H1 (cell line): Measurements from ENCODE around the gene SCRN1. TPM values are rescaled to one million over a fixed set of nuclear protein-coding genes. Genes with fewer than 3 reads are reported as not detected.

Experiments used
- CTCF ChIA-PET: fragments of 300-600 bp; sonication (Branson Sonifier 250); formaldehyde crosslinking; loops from one replicate; lab custom pipeline; 2021; ENCODE audit not compliant: partially characterized antibody; lab: Charles Lee
- POLR2A ChIA-PET: fragments of 300-600 bp; sonication (Branson Sonifier 250); formaldehyde crosslinking; loops from one replicate; lab custom pipeline; 2021; ENCODE audit warnings: inconsistent platforms; ENCODE audit not compliant: partially characterized antibody; lab: Charles Lee
- DNase-seq, 2 experiments: peaks; one replicate each; pipeline versions ENCODE4 v3.0.0 to v3.0.0-alpha.2; 2010 to 2022; ENCODE audit warnings: low spot score in 2 of 2, low read depth in 1 of 2, mixed read lengths in 1 of 2
- FAIRE-seq: peaks from 2 replicates; lab custom pipeline; 2011; peaks lifted over from hg19 to GRCh38; lab: Jason Lieb, UNC
- H2AFZ ChIP-seq: 2 replicates; pipeline ENCODE4 v1.8.1; 2012; ENCODE audit warnings: low read length, inconsistent platforms
- H2AK5ac ChIP-seq: 2 replicates; pipeline ENCODE4 v1.6.1; 2013; ENCODE audit warnings: low read depth, low read length
- H2BK120ac ChIP-seq: replicated peaks from 2 replicates; pipeline ENCODE3; 2013; ENCODE audit warnings: low read depth, low read length, inconsistent platforms
- H2BK12ac ChIP-seq: 2 replicates; pipeline ENCODE4 v1.6.1; 2013; ENCODE audit warnings: low read depth, low read length
- H2BK15ac ChIP-seq: 2 replicates; pipeline ENCODE4 v1.6.1; 2013; ENCODE audit warnings: low read length
- H2BK20ac ChIP-seq: 2 replicates; pipeline ENCODE4 v1.6.1; 2013; ENCODE audit warnings: low read length
- H2BK5ac ChIP-seq: 2 replicates; pipeline ENCODE4 v1.6.1; 2013; ENCODE audit warnings: low read depth, low read length
- H3K14ac ChIP-seq: 2 replicates; pipeline ENCODE4 v1.6.1; 2013; ENCODE audit warnings: inconsistent platforms; ENCODE audit not compliant: insufficient read length
- H3K18ac ChIP-seq: 2 replicates; pipeline ENCODE4 v1.6.1; 2013; ENCODE audit warnings: low read length; ENCODE audit errors: extremely low read depth
- H3K23ac ChIP-seq: 2 replicates; pipeline ENCODE4 v1.6.1; 2013; ENCODE audit warnings: inconsistent platforms; ENCODE audit not compliant: insufficient read length
- H3K23me2 ChIP-seq: 2 replicates; pipeline ENCODE4 v1.6.1; 2013; ENCODE audit warnings: low read depth, low read length
- H3K27ac ChIP-seq: 2 replicates; pipeline ENCODE4 v1.6.1; 2011; ENCODE audit warnings: low read depth, low read length, inconsistent platforms
- H3K27me3 ChIP-seq, 4 experiments: replicated peaks in 1 of 4; 1 replicate in 1 of 4; 2 replicates in 3 of 4; pipeline versions ENCODE4 v1.6.1 to v1.8.1; 2011 to 2013; ENCODE audit warnings: low read length in 3 of 4, mild to moderate bottlenecking in 3 of 4, inconsistent platforms in 2 of 4, mixed read lengths in 2 of 4, moderate library complexity in 1 of 4; ENCODE audit not compliant: control insufficient read depth in 3 of 4, insufficient read depth in 3 of 4; ENCODE audit errors: extremely low read depth in 1 of 4
- H3K36me3 ChIP-seq, 4 experiments: 2 replicates each; pipeline versions ENCODE4 v1.6.1 to v1.8.1; 2011 to 2013; ENCODE audit warnings: mild to moderate bottlenecking in 4 of 4, low read length in 3 of 4, moderate library complexity in 2 of 4, control low read depth in 1 of 4, inconsistent platforms in 1 of 4; ENCODE audit not compliant: insufficient read depth in 4 of 4, control insufficient read depth in 2 of 4
- H3K4ac ChIP-seq: replicated peaks from 2 replicates; pipeline ENCODE3; 2013; ENCODE audit warnings: low read length, low read depth, mixed read lengths, inconsistent platforms; ENCODE audit not compliant: insufficient read length
- H3K4me1 ChIP-seq, 4 experiments: replicated peaks in 1 of 4; 1 replicate in 1 of 4; 2 replicates in 3 of 4; pipeline versions ENCODE4 v1.6.1 to v1.8.1; 2011 to 2013; ENCODE audit warnings: low read length in 3 of 4, inconsistent platforms in 2 of 4, mixed read lengths in 1 of 4; ENCODE audit not compliant: insufficient read depth in 4 of 4, control insufficient read depth in 3 of 4
- H3K4me2 ChIP-seq, 2 experiments: 2 replicates each; pipeline versions ENCODE4 v1.6.1 to v1.8.1; 2011 to 2013; ENCODE audit warnings: low read depth in 2 of 2, low read length in 2 of 2, control low read depth in 1 of 2, inconsistent platforms in 1 of 2, mild to moderate bottlenecking in 1 of 2; ENCODE audit not compliant: insufficient read depth in 1 of 2
- H3K4me3 ChIP-seq, 4 experiments: fragments of 200-600, 300-600 bp in 1 of 4; sonication (generic), shearing (Covaris generic), sonication (Bioruptor Twin) in 1 of 4; 2 replicates each; pipeline versions ENCODE4 v1.5.1 to v1.8.1; 2011 to 2016; ENCODE audit warnings: low read length in 4 of 4, low read depth in 3 of 4, control low read depth in 2 of 4, inconsistent platforms in 2 of 4, mild to moderate bottlenecking in 2 of 4, mixed read lengths in 1 of 4, moderate library complexity in 1 of 4; ENCODE audit not compliant: insufficient read depth in 2 of 4; ENCODE audit errors: extremely low read depth in 1 of 4
- H3K56ac ChIP-seq: replicated peaks from 2 replicates; pipeline ENCODE3; 2013; ENCODE audit warnings: low read depth, mild to moderate bottlenecking, mixed read lengths, low read length, inconsistent platforms; ENCODE audit not compliant: insufficient read length
- H3K79me1 ChIP-seq: 2 replicates; pipeline ENCODE4 v1.6.1; 2013; ENCODE audit warnings: low read depth, low read length, control low read depth
- H3K79me2 ChIP-seq, 2 experiments: 2 replicates each; pipeline versions ENCODE4 v1.6.1 to v1.8.1; 2012 to 2013; ENCODE audit warnings: low read length in 2 of 2, mild to moderate bottlenecking in 2 of 2, inconsistent platforms in 1 of 2; ENCODE audit not compliant: insufficient read depth in 2 of 2, control insufficient read depth in 1 of 2
- H3K9ac ChIP-seq, 4 experiments: replicated peaks in 1 of 4; 1 replicate in 1 of 4; 2 replicates in 3 of 4; pipeline versions ENCODE4 v1.6.1 to v1.8.1; 2011 to 2013; ENCODE audit warnings: low read depth in 3 of 4, low read length in 3 of 4, control low read depth in 2 of 4, mild to moderate bottlenecking in 2 of 4, moderate library complexity in 2 of 4, inconsistent platforms in 1 of 4; ENCODE audit errors: extremely low read depth in 1 of 4
- H3K9me3 ChIP-seq, 2 experiments: 2 replicates each; pipeline versions ENCODE4 v1.6.1 to v1.8.1; 2012 to 2013; ENCODE audit warnings: mild to moderate bottlenecking in 2 of 2, moderate library complexity in 2 of 2, control low read depth in 1 of 2, inconsistent platforms in 1 of 2, low read depth in 1 of 2, low read length in 1 of 2, mixed read lengths in 1 of 2; ENCODE audit not compliant: insufficient read depth in 2 of 2
- H4K20me1 ChIP-seq, 2 experiments: replicated peaks in 1 of 2; 2 replicates each; pipeline versions ENCODE3 to v1.8.1; 2011 to 2013; ENCODE audit warnings: inconsistent platforms in 2 of 2, low read length in 2 of 2, mild to moderate bottlenecking in 1 of 2; ENCODE audit not compliant: insufficient read depth in 2 of 2, control insufficient read depth in 1 of 2
- H4K5ac ChIP-seq: 2 replicates; pipeline ENCODE4 v1.6.1; 2013; ENCODE audit warnings: low read length, low read depth, mixed read lengths, inconsistent platforms; ENCODE audit not compliant: insufficient read length
- H4K8ac ChIP-seq: 2 replicates; pipeline ENCODE4 v1.8.0; 2013; ENCODE audit warnings: mild to moderate bottlenecking, moderate library complexity, low read length, inconsistent platforms; ENCODE audit not compliant: insufficient read depth; ENCODE audit errors: extremely low read depth
- H4K91ac ChIP-seq: replicated peaks from 2 replicates; pipeline ENCODE3; 2013; ENCODE audit warnings: low read length, mixed read lengths, inconsistent platforms; ENCODE audit not compliant: insufficient read length
- ASH2L ChIP-seq: fragments of 200-600, 300-600 bp; sonication (generic); IDR thresholded peaks from one replicate; pipeline ENCODE4 v1.7.1; 2017; ENCODE audit warnings: low read length
- CTCF ChIP-seq, 3 experiments: IDR thresholded peaks; 1 replicate in 2 of 3; 2 replicates in 1 of 3; pipeline versions ENCODE4 v1.5.1 to v1.6.1; 2011; ENCODE audit warnings: low read length in 3 of 3, mild to moderate bottlenecking in 3 of 3, inconsistent platforms in 2 of 3, low read depth in 1 of 3, moderate library complexity in 1 of 3; ENCODE audit not compliant: insufficient read depth in 1 of 3; ENCODE audit errors: control extremely low read depth in 1 of 3
- HDAC6 ChIP-seq: IDR thresholded peaks from one replicate; pipeline ENCODE4 v1.7.1; 2012; ENCODE audit warnings: low read depth, mild to moderate bottlenecking, inconsistent platforms, low read length, moderate library complexity
- JUND ChIP-seq: IDR thresholded peaks from 2 replicates; pipeline ENCODE4 v1.6.1; 2011; ENCODE audit warnings: mild to moderate bottlenecking, improper control_type of control experiment, low read length
- MAX ChIP-seq: IDR thresholded peaks from 2 replicates; pipeline ENCODE4 v1.6.1; 2012; ENCODE audit warnings: inconsistent platforms
- PHF8 ChIP-seq: fragments of 200-600 bp; sonication (generic); conservative IDR thresholded peaks from 2 replicates; pipeline ENCODE4 v1.7.1; 2012; ENCODE audit warnings: low read depth, mild to moderate bottlenecking, inconsistent platforms, low read length, moderate library complexity
- POU5F1 ChIP-seq: IDR thresholded peaks from 2 replicates; pipeline ENCODE4 v1.6.1; 2011; ENCODE audit warnings: low read depth, mild to moderate bottlenecking, low read length, moderate library complexity
- USF2 ChIP-seq: IDR thresholded peaks from 2 replicates; pipeline ENCODE4 v1.6.1; 2011; ENCODE audit warnings: low read length, improper control_type of control experiment
- WGBS, 2 experiments: shearing (Covaris generic) in 1 of 2; methylation state at CpG; one replicate each; pipeline versions ENCODE4 v1.1.6 to v1.1.7; 2013 to 2015; ENCODE audit warnings: low lambda C conversion rate in 2 of 2, mixed read lengths in 2 of 2, inconsistent platforms in 1 of 2, low coverage in 1 of 2, missing lambda C conversion rate in 1 of 2; ENCODE audit not compliant: insufficient replicate concordance in 2 of 2, insufficient coverage in 1 of 2, insufficient read length in 1 of 2; ENCODE audit errors: extremely low coverage in 1 of 2, missing lambda C conversion rate in 1 of 2; 5-methylcytosine and 5-hydroxymethylcytosine counted together
- polyA plus RNA-seq, 7 experiments: library from polyadenylated mRNA; depleted of rRNA in 3 of 7; stranded (reverse) in 5 of 7; unstranded in 2 of 7; fragments of >200 nt in 5 of 7; fragments of 200-250 nt in 2 of 7; gene quantifications; 1 replicate in 5 of 7; 2 replicates in 1 of 7; 4 replicates in 1 of 7; pipeline versions ENCODE4 v1.2.1 to v1.2.3, GENCODE V29; 2011 to 2013; ENCODE audit warnings: missing spikeins in 2 of 7, mixed read lengths in 2 of 7
- total RNA-seq: library from RNA; stranded (reverse); fragmentation: NEBNext Ultra II Directional; extraction: Animal tissue kit (Norgen Biotek cat#: 25700); gene quantifications from 2 replicates; pipeline ENCODE4 v1.2.1, GENCODE V29; 2021

The SCRN1 gene
- total and polyA plus RNA-seq, 2 of the 8 experiments (the other 6 are each of a cell fraction or from before 2014, with no cell fraction given) = 36.0 to 75.8 TPM

- no peak overlapping the region for H3K14ac ChIP-seq
- no peaks in the 10 kb centered on the region for H4K20me1 ChIP-seq
- H2AK5ac ChIP-seq = no peak overlapping the region
- peak in 1 of 2 experiments; percentile 54 for DNase-seq
- H3K18ac ChIP-seq = no peak overlapping the region
- ChIA-PET POLR2A (interaction anchor here (1.4 kb wide), 1 partner anchor 115 kb away, joined by 4 read pairs; no protein-coding TSS in a partner anchor), CTCF (interaction anchor here (0.6 to 2.1 kb wide), 14 partner anchors 20 to 181 kb away, joined by 3 to 17 read pairs (median 3); no protein-coding TSS in a partner anchor)
- no peak overlapping the region for H4K8ac ChIP-seq
- no peak overlapping the region for H4K5ac ChIP-seq
- H2BK5ac ChIP-seq = no peak overlapping the region
- H2AFZ ChIP-seq = no peak overlapping the region
- 80% methylated on average over 5 of the region's 5 CpGs; no CpG with 5 or more reads in 1 of the 2 experiments for WGBS, 2 experiments
- no peak overlapping the region for H3K27ac ChIP-seq
- no peak overlapping the region for H4K91ac ChIP-seq
- peak; percentile 96 for FAIRE-seq
- H3K4ac ChIP-seq = no peak overlapping the region
- no peak overlapping the region for H2BK120ac ChIP-seq
- H3K4me2 ChIP-seq = no peak overlapping the region
- H2BK15ac ChIP-seq = no peak overlapping the region
- peaks cover 7 to 61% (median 25%) of the 10 kb centered on the region in 4 experiments for H3K36me3 ChIP-seq
- H3K23me2 ChIP-seq = no peaks in the 10 kb centered on the region
- H3K79me1 ChIP-seq = peaks cover 5% of the 10 kb centered on the region; the same call in 1 of the 2 replicates
- H2BK20ac ChIP-seq = no peak overlapping the region
- no peak overlapping the region for H3K56ac ChIP-seq
- H3K4me1 ChIP-seq = no peaks in the 10 kb centered on the region
- H3K9me3 ChIP-seq = no peaks in the 10 kb centered on the region
- no peak overlapping the region for H3K23ac ChIP-seq
- H3K79me2 ChIP-seq = no peaks in the 10 kb centered on the region
- H2BK12ac ChIP-seq = no peak overlapping the region
- no peak overlapping the region for H3K9ac ChIP-seq
- H3K27me3 ChIP-seq = no peaks in the 10 kb centered on the region
- no peak overlapping the region for H3K4me3 ChIP-seq
- TF ChIP-seq CTCF (IDR thresholded peaks at IDR 0.05; ENCODE audit: control extremely low read depth in 1 of 3, insufficient read depth in 1 of 3, low read depth in 1 of 3, low read length in 3 of 3) (peak; percentile 71 to 91 (median 77)), USF2 (peak; percentile 53; the same call in 1 of the 2 replicates), MAX (peak; percentile 56; the same call in 1 of the 2 replicates), ASH2L (no peak), POU5F1 (no peak), JUND (no peak), PHF8 (no peak), HDAC6 (no peak)
Measured at GRCh38 chr7:29946428-29947186, 43.0 kb downstream of the SCRN1 start.
